Neural progenitor cell (in vitro differentiated cells): Measurements from ENCODE around the gene DEPDC7. TPM values are rescaled to one million over a fixed set of nuclear protein-coding genes. Genes with fewer than 3 reads are reported as not detected.
"Not testable (repeated sequence)": the region's sequence is repeated elsewhere in the genome, so short reads cannot be mapped to it uniquely, and the experiment has no call there.

Source experiments
- DNase-seq: peaks from one replicate; pipeline ENCODE4 v3.0.0-alpha.2; 2016; ENCODE audit warnings: low spot score
- H2AFZ ChIP-seq: fragments of 200-600 bp; sonication (generic); replicated peaks from 2 replicates; pipeline ENCODE4 v1.6.1; 2016; ENCODE audit warnings: antibody characterized with exemption
- H3F3A ChIP-seq: fragments of 200-600 bp; sonication (generic); 2 replicates; pipeline ENCODE4 v1.6.1; 2016; ENCODE audit warnings: antibody characterized with exemption, low read depth
- H3K27ac ChIP-seq: fragments of 200-600 bp; sonication (generic); 2 replicates; pipeline ENCODE4 v1.5.1; 2016; ENCODE audit warnings: mild to moderate bottlenecking
- H3K27me3 ChIP-seq: fragments of 200-600 bp; sonication (generic); 2 replicates; pipeline ENCODE4 v1.6.1; 2016; ENCODE audit warnings: mild to moderate bottlenecking, moderate library complexity
- H3K36me3 ChIP-seq: fragments of 200-600 bp; sonication (generic); 2 replicates; pipeline ENCODE4 v1.5.1; 2016
- H3K4me1 ChIP-seq: fragments of 200-600 bp; sonication (generic); 2 replicates; pipeline ENCODE4 v1.6.1; 2016; ENCODE audit warnings: mixed run types
- H3K4me2 ChIP-seq: fragments of 200-600 bp; sonication (generic); 2 replicates; pipeline ENCODE4 v1.6.1; 2016
- H3K4me3 ChIP-seq: fragments of 200-600 bp; sonication (generic); 2 replicates; pipeline ENCODE4 v1.5.1; 2016
- H3K79me2 ChIP-seq: fragments of 200-600 bp; sonication (generic); 2 replicates; pipeline ENCODE4 v1.6.1; 2016; ENCODE audit warnings: low read depth
- H3K9ac ChIP-seq: fragments of 200-600 bp; sonication (generic); 2 replicates; pipeline ENCODE4 v1.6.1; 2016
- H3K9me3 ChIP-seq: fragments of 200-600 bp; sonication (generic); 2 replicates; pipeline ENCODE4 v1.5.1; 2016; ENCODE audit warnings: low read depth
- H4K20me1 ChIP-seq: fragments of 200-600 bp; sonication (generic); 2 replicates; pipeline ENCODE4 v1.6.1; 2016; ENCODE audit warnings: low read depth
- H3K27ac Mint-ChIP-seq: 3 replicates; pipeline ENCODE4 v1.8.0; 2021; ENCODE audit warnings: mixed read lengths
- H3K27me3 Mint-ChIP-seq: 2 replicates; pipeline ENCODE4 v1.8.0; 2022; ENCODE audit warnings: low read depth, mild to moderate bottlenecking, inconsistent platforms, moderate library complexity, mixed read lengths; ENCODE audit not compliant: insufficient read depth
- H3K36me3 Mint-ChIP-seq: 3 replicates; pipeline ENCODE4 v1.8.0; 2021; ENCODE audit warnings: mixed read lengths
- H3K4me1 Mint-ChIP-seq: 3 replicates; pipeline ENCODE4 v1.8.0; 2021; ENCODE audit warnings: mixed read lengths
- H3K4me3 Mint-ChIP-seq: 3 replicates; pipeline ENCODE4 v1.8.0; 2021; ENCODE audit warnings: mild to moderate bottlenecking, moderate library complexity, mixed read lengths
- H3K9me3 Mint-ChIP-seq: 3 replicates; pipeline ENCODE4 v1.8.0; 2020; ENCODE audit warnings: mixed read lengths
- CTCF ChIP-seq: fragments of 200-600 bp; sonication (generic); IDR thresholded peaks from 2 replicates; pipeline ENCODE4 v1.5.1; 2017; ENCODE audit warnings: antibody characterized with exemption, mild to moderate bottlenecking
- EZH2 ChIP-seq: fragments of 200-600 bp; sonication (generic); IDR thresholded peaks from 2 replicates; pipeline ENCODE4 v1.6.1; 2017; ENCODE audit warnings: antibody characterized with exemption, mild to moderate bottlenecking, moderate library complexity
- EZH2phosphoT487 ChIP-seq: fragments of 200-600 bp; sonication (generic); IDR thresholded peaks from 2 replicates; pipeline ENCODE4 v1.6.1; 2017; ENCODE audit warnings: antibody characterized with exemption
- total RNA-seq: library from RNA; depleted of rRNA; stranded (reverse); fragments of >200 nt; gene quantifications from 2 replicates; pipeline ENCODE4 v1.2.3, GENCODE V29; 2015; ENCODE audit warnings: low replicate concordance

Gene DEPDC7
- 0.39 and 0.74 TPM in 2 replicates for total RNA-seq

GRCh38 chr11:33015621-33016551, at the start of gene DEPDC7:
DEPDC7 (plus strand) TSS chr11:33015878; CDS start chr11:33015956, 78 bp downstream.
- Histone ChIP-seq H3K9ac (no peak within 1 kb of the TSS), H3K27ac (no peak within 1 kb of the TSS), H3K4me1 (peaks cover 6% of the 10 kb centered on the region), H3K4me2 (peak within 1 kb of the TSS; percentile 82), H3K27me3 (peaks cover 49% of the 10 kb centered on the region), H4K20me1 (no peaks in the 10 kb centered on the region), H3K9me3 (no peaks in the 10 kb centered on the region), H3F3A (peaks cover 15% of the 10 kb centered on the region), H3K4me3 (peak within 1 kb of the TSS; percentile 50), H2AFZ (peak within 1 kb of the TSS; percentile 87), H3K36me3 (no peaks in the 10 kb centered on the region), H3K79me2 (no peaks in the 10 kb centered on the region)
- peak; percentile 92 for DNase-seq
- Mint-ChIP-seq H3K27ac (peak within 1 kb of the TSS; percentile 61), H3K27me3 (peaks cover 6% of the 10 kb centered on the region), H3K36me3 (no peaks in the 10 kb centered on the region), H3K4me1 (peaks cover 15% of the 10 kb centered on the region), H3K9me3 (no peaks in the 10 kb centered on the region), H3K4me3 (peak within 1 kb of the TSS; percentile 88)
- TF ChIP-seq EZH2phosphoT487: no peak
- TF ChIP-seq EZH2: no peak
- no peak for TF ChIP-seq CTCF

- Histone ChIP-seq H4K20me1 (no peaks in the 10 kb centered on the region), H3K9ac (no peak overlapping the region), H3K9me3 (no peaks in the 10 kb centered on the region), H3K4me2 (no peak overlapping the region), H3K27ac (no peak overlapping the region), H3K27me3 (no peaks in the 10 kb centered on the region), H3K36me3 (peaks cover 24% of the 10 kb centered on the region), H3K4me3 (no peak overlapping the region), H3K4me1 (no peaks in the 10 kb centered on the region), H3F3A (no peaks in the 10 kb centered on the region), H3K79me2 (no peaks in the 10 kb centered on the region), H2AFZ (no peak overlapping the region)
- no peak overlapping the region for H3K27ac Mint-ChIP-seq
- H3K4me3 Mint-ChIP-seq: no peak overlapping the region
- peaks cover 21% of the 10 kb centered on the region for H3K36me3 Mint-ChIP-seq
- H3K9me3 Mint-ChIP-seq: no peaks in the 10 kb centered on the region
- no peak for DNase-seq
- H3K4me1 Mint-ChIP-seq: no peaks in the 10 kb centered on the region
- TF ChIP-seq EZH2phosphoT487: no peak
- TF ChIP-seq CTCF: no peak
- TF ChIP-seq EZH2: no peak
- peaks cover 2% of the 10 kb centered on the region for H3K27me3 Mint-ChIP-seq
These were observed 47.1 kb upstream of the DEPDC7 start for GRCh38 chr11:32968541-32968940.

- H3F3A ChIP-seq, H3K4me1 Mint-ChIP-seq, H2AFZ ChIP-seq, H3K9me3 ChIP-seq, H3K4me3 ChIP-seq, H3K27ac ChIP-seq, H3K9me3 Mint-ChIP-seq, H3K4me3 Mint-ChIP-seq, H3K79me2 ChIP-seq, H3K27me3 Mint-ChIP-seq, H4K20me1 ChIP-seq, DNase-seq, H3K4me1 ChIP-seq, H3K27ac Mint-ChIP-seq, H3K9ac ChIP-seq, H3K4me2 ChIP-seq, H3K27me3 ChIP-seq: not testable (repeated sequence)
- peaks cover 43% of the 10 kb centered on the region for H3K36me3 ChIP-seq
- peaks cover 17% of the 10 kb centered on the region for H3K36me3 Mint-ChIP-seq
These were observed 43.4 kb upstream of the DEPDC7 start for GRCh38 chr11:32972233-32972632.

- TF ChIP-seq EZH2phosphoT487: no peak
- no peak for TF ChIP-seq CTCF
- no peak for TF ChIP-seq EZH2
- no peaks in the 10 kb centered on the region for H3K27me3 Mint-ChIP-seq
These were observed 42.9 kb upstream of the DEPDC7 start for GRCh38 chr11:32972781-32973180.

More at GRCh38 chr11:32972781-32973180, 42.9 kb upstream of the DEPDC7 start:
- Histone ChIP-seq H3F3A (peaks cover 7% of the 10 kb centered on the region), H3K9ac (no peak overlapping the region), H3K36me3 (peaks cover 48% of the 10 kb centered on the region), H3K4me3 (no peak overlapping the region), H3K27me3 (no peaks in the 10 kb centered on the region), H3K4me1 (no peaks in the 10 kb centered on the region), H3K79me2 (no peaks in the 10 kb centered on the region), H3K27ac (no peak overlapping the region), H3K9me3 (no peaks in the 10 kb centered on the region), H2AFZ (no peak overlapping the region), H4K20me1 (no peaks in the 10 kb centered on the region), H3K4me2 (no peak overlapping the region)
- no peaks in the 10 kb centered on the region for H3K4me1 Mint-ChIP-seq
- H3K9me3 Mint-ChIP-seq: no peaks in the 10 kb centered on the region
- H3K27ac Mint-ChIP-seq: no peak overlapping the region
- H3K4me3 Mint-ChIP-seq: no peak overlapping the region
- DNase-seq: no peak
- H3K36me3 Mint-ChIP-seq: peaks cover 17% of the 10 kb centered on the region
